Breast epithelium (tissue), 3 donors: ENCODE measurements around the gene KEAP1.

ENCODE experiments used
- CTCF ChIP-seq, 3 donors: fragments of 450-650 bp; IDR thresholded peaks; one replicate each; pipeline ENCODE4 v1.5.1; 2016 to 2017; ENCODE audit warnings: antibody characterized with exemption in 3 of 3, mild to moderate bottlenecking in 3 of 3, moderate library complexity in 3 of 3
- POLR2A ChIP-seq: fragments of 450-650 bp; IDR thresholded peaks from one replicate; pipeline ENCODE4 v1.6.1; 2016; ENCODE audit warnings: antibody characterized with exemption, mild to moderate bottlenecking, moderate library complexity

GRCh38 chr19:10473192-10473591, 30.0 kb downstream of the KEAP1 start:
- TF ChIP-seq CTCF (IDR thresholded peaks at IDR 0.05) (no peak), POLR2A (no peak)
